Choroid plexus epithelial cell (primary cell): ENCODE data around the gene CEP70.
"Not testable (repeated sequence)": the region's sequence is repeated elsewhere in the genome, so short reads cannot be mapped to it uniquely, and the experiment has no call there.

Experiments
- DNase-seq: peaks from one replicate; pipeline ENCODE4 v3.0.0-alpha.2; 2010; ENCODE audit warnings: low read depth
- H3K4me3 ChIP-seq: 2 replicates; pipeline ENCODE4 v1.5.1; 2011; ENCODE audit warnings: low read depth, mild to moderate bottlenecking, control low read depth, low read length, moderate library complexity
- CTCF ChIP-seq: conservative IDR thresholded peaks from 2 replicates; pipeline ENCODE4 v1.5.1; 2011; ENCODE audit warnings: low read depth, mild to moderate bottlenecking, control low read depth, inconsistent platforms, low read length, moderate library complexity

The CEP70 gene

GRCh38 chr3:138560501-138560900, 33.6 kb downstream of the CEP70 start:
- no peak overlapping the region for H3K4me3 ChIP-seq
- no peak for DNase-seq
- TF ChIP-seq CTCF: no peak

- no peak for TF ChIP-seq CTCF
- no peak overlapping the region for H3K4me3 ChIP-seq
- DNase-seq: no peak
Observed at GRCh38 chr3:138559134-138559533, 34.9 kb downstream of the CEP70 start.

GRCh38 chr3:138554775-138555174, 39.3 kb downstream of the CEP70 start:
- not testable (repeated sequence) for DNase-seq, H3K4me3 ChIP-seq

- not testable (repeated sequence) for DNase-seq, H3K4me3 ChIP-seq
Observed at GRCh38 chr3:138550958-138551357, 43.1 kb downstream of the CEP70 start.

- no peak overlapping the region for H3K4me3 ChIP-seq
- no peak for TF ChIP-seq CTCF
- no peak for DNase-seq
Observed at GRCh38 chr3:138549179-138549977, 44.7 kb downstream of the CEP70 start.

GRCh38 chr3:138547342-138547975, 46.6 kb downstream of the CEP70 start:
- no peak overlapping the region for H3K4me3 ChIP-seq
- DNase-seq: no peak
- TF ChIP-seq CTCF: no peak

GRCh38 chr3:138544546-138544945, 49.5 kb downstream of the CEP70 start:
- no peak for TF ChIP-seq CTCF
- H3K4me3 ChIP-seq: no peak overlapping the region

GRCh38 chr3:138542977-138543376, 51.1 kb downstream of the CEP70 start:
- no peak for DNase-seq
- H3K4me3 ChIP-seq: no peak overlapping the region
- no peak for TF ChIP-seq CTCF

More at GRCh38 chr3:138544546-138544945, 49.5 kb downstream of the CEP70 start:
- DNase-seq: no peak
